Activated CD8-positive, alpha-beta T cell treated with anti-CD3 and anti-CD28 coated beads for 36 hours (primary cell): Measurements from ENCODE around the gene DDX54. TPM values are rescaled to one million over a fixed set of nuclear protein-coding genes. Genes with fewer than 3 reads are reported as not detected.

Experiments used
- ATAC-seq: fragments of 200-7000 bp; cut with Tn5 transposase; one replicate; pipeline ENCODE4 v1.10.0; 2021; ENCODE audit warnings: mild to moderate bottlenecking, moderate library complexity
- CTCF ChIA-PET: fragments of 350-600 bp; sonication (Branson Sonifier 250); formaldehyde crosslinking; loops from one replicate; lab custom pipeline; 2021; ENCODE audit warnings: antibody characterized with exemption; lab: Charles Lee
- POLR2A ChIA-PET: fragments of 350-600 bp; sonication (Branson Sonifier 250); formaldehyde crosslinking; loops from one replicate; lab custom pipeline; 2021; ENCODE audit warnings: antibody characterized with exemption; lab: Charles Lee
- DNase-seq: peaks from one replicate; pipeline ENCODE4 v3.0.0-alpha.2; 2020
- H3K27ac Mint-ChIP-seq: one replicate; pipeline ENCODE4 v1.8.0; 2021; ENCODE audit warnings: mild to moderate bottlenecking, mixed read lengths
- H3K27me3 Mint-ChIP-seq: one replicate; pipeline ENCODE4 v1.8.0; 2021; ENCODE audit warnings: mixed read lengths
- H3K36me3 Mint-ChIP-seq: one replicate; pipeline ENCODE4 v1.8.0; 2021; ENCODE audit warnings: low read depth, mixed read lengths
- H3K4me1 Mint-ChIP-seq: one replicate; pipeline ENCODE4 v1.8.0; 2021; ENCODE audit warnings: low read depth, mixed read lengths
- H3K4me3 Mint-ChIP-seq: one replicate; pipeline ENCODE4 v1.8.0; 2021; ENCODE audit warnings: mild to moderate bottlenecking, moderate library complexity, mixed read lengths
- H3K9me3 Mint-ChIP-seq: one replicate; pipeline ENCODE4 v1.8.0; 2021; ENCODE audit warnings: mixed read lengths
- CTCF ChIP-seq: fragments of 200-600 bp; IDR thresholded peaks from one replicate; pipeline ENCODE4 v1.8.0; 2022; ENCODE audit warnings: antibody characterized with exemption, mild to moderate bottlenecking
- intact Hi-C: fragments of 100-400 bp; cut with micrococcal nuclease; formaldehyde crosslinking; loops from one replicate; pipeline ENCODE4 v1.10.0; 2022
- total RNA-seq, 2 experiments: library from RNA; stranded (reverse); gene quantifications; one replicate each; pipeline ENCODE4 v1.2.3, GENCODE V29; 2021

The DDX54 gene
- total RNA-seq, 2 experiments from 2014 or later, result 112 to 133 TPM

GRCh38 chr12:113161415-113162016, 23.8 kb downstream of the DDX54 start:
- H3K27me3 Mint-ChIP-seq, result no peaks in the 10 kb centered on the region
- no peaks in the 10 kb centered on the region for H3K9me3 Mint-ChIP-seq
- peak; percentile 68 for ATAC-seq
- ChIA-PET POLR2A (interaction anchor here (1.0 to 3.2 kb wide), 4 partner anchors 10 to 16 kb away, joined by 3 to 18 read pairs (median 3); no protein-coding TSS in a partner anchor), CTCF (no interaction called here)
- H3K4me1 Mint-ChIP-seq, result peaks cover 8% of the 10 kb centered on the region
- intact Hi-C loops, result no loop called here
- DNase-seq, result peak; percentile 44
- H3K36me3 Mint-ChIP-seq, result peaks cover 36% of the 10 kb centered on the region
- no peak for TF ChIP-seq CTCF
- no peak overlapping the region for H3K4me3 Mint-ChIP-seq
- no peak overlapping the region for H3K27ac Mint-ChIP-seq

DNA sequence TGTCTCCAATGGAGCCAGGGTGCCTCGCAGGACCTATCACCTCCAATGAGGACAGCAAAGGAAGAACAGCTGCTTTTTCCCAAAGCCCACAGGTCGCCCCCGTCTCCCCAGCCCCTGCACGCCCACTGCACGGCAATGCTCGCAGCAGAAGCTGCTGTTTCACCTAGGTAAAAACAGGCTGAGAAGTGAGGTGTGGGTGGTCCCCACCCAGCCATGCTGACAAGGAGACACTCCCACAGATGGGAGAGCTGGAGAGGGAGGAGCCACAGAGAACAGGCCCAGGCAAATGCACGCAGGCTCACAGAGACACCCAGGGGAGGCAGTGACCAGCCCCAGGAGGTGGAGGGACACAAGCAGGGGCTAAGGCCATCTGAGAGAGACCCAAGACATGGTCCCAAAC, 25.3 kb downstream of the DDX54 start:
- intact Hi-C loops, result no loop called here
- Mint-ChIP-seq H3K4me3 (no peak overlapping the region), H3K27me3 (peaks cover 6% of the 10 kb centered on the region), H3K9me3 (no peaks in the 10 kb centered on the region), H3K27ac (peak overlapping the region; percentile 34), H3K36me3 (peaks cover 27% of the 10 kb centered on the region), H3K4me1 (peaks cover 11% of the 10 kb centered on the region)
- ChIA-PET POLR2A (interaction anchor here (1.2 to 3.2 kb wide), 2 partner anchors 11 to 15 kb away, joined by 3 to 18 read pairs; no protein-coding TSS in a partner anchor), CTCF (interaction anchor here (0.8 kb wide), 1 partner anchor 167 kb away, joined by 3 read pairs; no protein-coding TSS in a partner anchor)
- DNase-seq (no peak), ATAC-seq (no peak)
- TF ChIP-seq CTCF, result no peak

GRCh38 chr12:113158439-113159203, 26.7 kb downstream of the DDX54 start:
- peaks cover 26% of the 10 kb centered on the region for H3K36me3 Mint-ChIP-seq
- no peak for DNase-seq
- H3K27me3 Mint-ChIP-seq, result peaks cover 11% of the 10 kb centered on the region
- no peak overlapping the region for H3K27ac Mint-ChIP-seq
- no peaks in the 10 kb centered on the region for H3K9me3 Mint-ChIP-seq
- H3K4me1 Mint-ChIP-seq, result peaks cover 16% of the 10 kb centered on the region
- TF ChIP-seq CTCF, result no peak
- CTCF ChIA-PET, result interaction anchor here (8.7 kb wide), 1 partner anchor 14 kb away, joined by 65 read pairs; no protein-coding TSS in a partner anchor
- intact Hi-C loops, result no loop called here
- POLR2A ChIA-PET, result interaction anchor here (1.0 to 1.7 kb wide), 2 partner anchors 9 to 13 kb away, joined by 4 to 7 read pairs; no protein-coding TSS in a partner anchor
- no peak overlapping the region for H3K4me3 Mint-ChIP-seq
- ATAC-seq, result no peak

- POLR2A ChIA-PET, result interaction anchor here (0.8 to 1.3 kb wide), 4 partner anchors 14 to 53 kb away, joined by 3 to 4 read pairs (median 3); no protein-coding TSS in a partner anchor
- H3K27me3 Mint-ChIP-seq, result peaks cover 13% of the 10 kb centered on the region
Measured at GRCh38 chr12:113157218-113157859, 27.9 kb downstream of the DDX54 start.

More at GRCh38 chr12:113157218-113157859, 27.9 kb downstream of the DDX54 start:
- no peak for TF ChIP-seq CTCF
- ATAC-seq (no peak), DNase-seq (no peak)
- Mint-ChIP-seq H3K4me3 (no peak overlapping the region), H3K4me1 (peaks cover 23% of the 10 kb centered on the region), H3K9me3 (no peaks in the 10 kb centered on the region), H3K36me3 (peaks cover 18% of the 10 kb centered on the region), H3K27ac (peak overlapping the region; percentile 57)
- CTCF ChIA-PET, result interaction anchor here (1.3 to 8.7 kb wide), 2 partner anchors 16 to 109 kb away, joined by 4 to 65 read pairs; no protein-coding TSS in a partner anchor
- intact Hi-C loops, result no loop called here
